HEK293 (cell line): Measurements from ENCODE around the gene KRTAP10-10.

ENCODE experiments used
- CTCF ChIA-PET: fragments of 350-600 bp; formaldehyde crosslinking; extraction: SDS; loops from one replicate; lab custom pipeline; 2021; ENCODE audit warnings: antibody characterized with exemption; lab: Yijun Ruan, JAX
- POLR2A ChIA-PET: fragments of 300-600 bp; formaldehyde crosslinking; extraction: SDS; loops from one replicate; lab custom pipeline; 2020; ENCODE audit warnings: antibody characterized with exemption, inconsistent platforms; lab: Yijun Ruan, JAX
- H3K27ac ChIP-seq: fragments of 200-500 bp; sonication (Bioruptor generic); 2 replicates; pipeline ENCODE4 v1.5.1; 2014; ENCODE audit warnings: low read depth, low read length, control low read depth, inconsistent platforms; ENCODE audit errors: extremely low read depth
- H3K36me3 ChIP-seq, 2 experiments: fragments of 200-500 bp in 1 of 2; sonication (Bioruptor generic) in 1 of 2; 1 replicate in 1 of 2; 2 replicates in 1 of 2; pipeline ENCODE4 v1.5.1; 2014 to 2017; ENCODE audit warnings: inconsistent platforms in 2 of 2, low read length in 2 of 2; ENCODE audit not compliant: control insufficient read depth in 2 of 2, insufficient read depth in 1 of 2
- H3K4me1 ChIP-seq: fragments of 200-500 bp; sonication (Bioruptor generic); 2 replicates; pipeline ENCODE4 v1.5.1; 2014; ENCODE audit warnings: mild to moderate bottlenecking, low read length, inconsistent platforms; ENCODE audit not compliant: control insufficient read depth, insufficient read depth
- H3K4me3 ChIP-seq: 2 replicates; pipeline ENCODE4 v1.5.1; 2011; ENCODE audit warnings: low read depth, mild to moderate bottlenecking, control low read depth, low read length, moderate library complexity
- H3K9me3 ChIP-seq: fragments of 200-500 bp; sonication (Bioruptor generic); 2 replicates; pipeline ENCODE4 v1.5.1; 2014; ENCODE audit warnings: low read depth, low read length, inconsistent platforms; ENCODE audit not compliant: control insufficient read depth, insufficient read depth
- KLF1 ChIP-seq: fragments of 450-650 bp; formaldehyde crosslinking; IDR thresholded peaks from 2 replicates; pipeline ENCODE4 v1.5.1; 2016; ENCODE audit warnings: missing biosample characterization, missing genetic modification characterization
- KLF10 ChIP-seq: fragments of 450-650 bp; IDR thresholded peaks from 2 replicates; pipeline ENCODE4 v1.5.1; 2018; ENCODE audit warnings: missing biosample characterization, mild to moderate bottlenecking, missing genetic modification characterization
- SETDB1 ChIP-seq: IDR thresholded peaks from one replicate; pipeline ENCODE4 v1.6.1; 2017; ENCODE audit warnings: mild to moderate bottlenecking, low read length, moderate library complexity, mixed read lengths; ENCODE audit not compliant: insufficient read length
- WT1 ChIP-seq: fragments of 450-650 bp; formaldehyde crosslinking; IDR thresholded peaks from 2 replicates; pipeline ENCODE4 v1.5.1; 2016; ENCODE audit warnings: missing biosample characterization, missing genetic modification characterization
- ZNF211 ChIP-seq: fragments of 450-650 bp; formaldehyde crosslinking; IDR thresholded peaks from 2 replicates; pipeline ENCODE4 v1.5.1; 2016; ENCODE audit warnings: low read depth, missing biosample characterization, missing genetic modification characterization
- ZNF37A ChIP-seq: fragments of 450-650 bp; IDR thresholded peaks from 2 replicates; pipeline ENCODE4 v1.5.1; 2018; ENCODE audit warnings: missing biosample characterization, missing genetic modification characterization
- ZNF416 ChIP-seq: fragments of 450-650 bp; formaldehyde crosslinking; IDR thresholded peaks from 2 replicates; pipeline ENCODE4 v1.5.1; 2016; ENCODE audit warnings: missing biosample characterization, missing genetic modification characterization
- ZNF48 ChIP-seq: fragments of 450-650 bp; formaldehyde crosslinking; IDR thresholded peaks from 2 replicates; pipeline ENCODE4 v1.5.1; 2016; ENCODE audit warnings: missing biosample characterization, missing genetic modification characterization
- ZNF548 ChIP-seq: fragments of 450-650 bp; formaldehyde crosslinking; IDR thresholded peaks from 2 replicates; pipeline ENCODE4 v1.5.1; 2016; ENCODE audit warnings: missing biosample characterization, missing genetic modification characterization
- ZNF621 ChIP-seq: fragments of 450-650 bp; formaldehyde crosslinking; IDR thresholded peaks from 2 replicates; pipeline ENCODE4 v1.5.1; 2017; ENCODE audit warnings: missing biosample characterization, missing genetic modification characterization
- ZNF670 ChIP-seq: fragments of 450-650 bp; formaldehyde crosslinking; IDR thresholded peaks from 2 replicates; pipeline ENCODE4 v1.5.1; 2016; ENCODE audit warnings: missing biosample characterization, missing genetic modification characterization, low read depth
- ZNF707 ChIP-seq: fragments of 450-650 bp; formaldehyde crosslinking; IDR thresholded peaks from 2 replicates; pipeline ENCODE4 v1.5.1; 2016; ENCODE audit warnings: missing biosample characterization, missing genetic modification characterization
- TF ChIP-seq, protein P1 (sequence below): fragments of 450-650 bp; formaldehyde crosslinking; IDR thresholded peaks from 2 replicates; pipeline ENCODE4 v1.5.1; 2016; ENCODE audit warnings: missing biosample characterization, missing genetic modification characterization
- TF ChIP-seq, protein P2 (sequence below): fragments of 450-650 bp; formaldehyde crosslinking; conservative IDR thresholded peaks from 2 replicates; pipeline ENCODE4 v1.5.1; 2016; ENCODE audit warnings: low read depth, missing biosample characterization, missing genetic modification characterization

The KRTAP10-10 gene

DNA sequence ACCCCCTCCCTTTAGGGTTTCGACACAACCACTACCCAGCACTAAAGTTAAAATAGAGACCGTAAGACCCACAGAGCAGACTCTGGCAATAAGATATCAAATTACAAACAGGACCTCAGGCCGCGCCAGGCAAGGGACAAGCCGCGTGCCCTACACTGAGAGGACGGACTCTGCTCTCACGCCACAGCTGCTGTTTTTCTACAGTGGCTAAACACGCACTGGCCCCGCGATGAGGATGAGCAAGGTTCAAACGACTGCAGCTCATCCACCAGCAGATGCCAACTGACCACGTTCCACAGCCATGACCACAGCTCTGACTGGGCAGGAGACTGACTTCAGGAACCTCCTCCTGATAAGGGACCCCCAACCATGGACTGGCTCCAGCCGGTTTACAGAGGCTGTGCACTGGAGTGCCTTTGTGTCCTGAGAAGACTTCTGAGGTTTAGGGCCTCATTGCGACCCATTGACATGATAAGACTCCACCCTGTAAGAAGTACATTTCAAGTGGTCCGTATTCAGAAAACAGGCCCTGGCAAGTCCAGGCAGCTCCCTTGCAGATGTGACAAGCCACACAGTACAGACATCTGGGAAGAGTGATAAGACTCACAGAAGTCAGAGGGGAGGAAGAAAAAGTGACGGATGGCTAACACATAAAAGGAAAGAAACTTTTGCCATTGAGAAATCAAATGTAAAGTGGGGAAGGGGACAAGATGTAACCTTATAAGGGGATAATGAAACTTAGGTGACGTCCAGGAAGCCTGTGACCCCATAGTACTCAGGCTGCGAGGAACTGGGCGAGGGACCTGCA lies 43.4 kb upstream of the KRTAP10-10 start:
- H3K9me3 ChIP-seq, result no peaks in the 10 kb centered on the region
- ChIA-PET CTCF (no interaction called here), POLR2A (no interaction called here)
- TF ChIP-seq, protein P1, sequence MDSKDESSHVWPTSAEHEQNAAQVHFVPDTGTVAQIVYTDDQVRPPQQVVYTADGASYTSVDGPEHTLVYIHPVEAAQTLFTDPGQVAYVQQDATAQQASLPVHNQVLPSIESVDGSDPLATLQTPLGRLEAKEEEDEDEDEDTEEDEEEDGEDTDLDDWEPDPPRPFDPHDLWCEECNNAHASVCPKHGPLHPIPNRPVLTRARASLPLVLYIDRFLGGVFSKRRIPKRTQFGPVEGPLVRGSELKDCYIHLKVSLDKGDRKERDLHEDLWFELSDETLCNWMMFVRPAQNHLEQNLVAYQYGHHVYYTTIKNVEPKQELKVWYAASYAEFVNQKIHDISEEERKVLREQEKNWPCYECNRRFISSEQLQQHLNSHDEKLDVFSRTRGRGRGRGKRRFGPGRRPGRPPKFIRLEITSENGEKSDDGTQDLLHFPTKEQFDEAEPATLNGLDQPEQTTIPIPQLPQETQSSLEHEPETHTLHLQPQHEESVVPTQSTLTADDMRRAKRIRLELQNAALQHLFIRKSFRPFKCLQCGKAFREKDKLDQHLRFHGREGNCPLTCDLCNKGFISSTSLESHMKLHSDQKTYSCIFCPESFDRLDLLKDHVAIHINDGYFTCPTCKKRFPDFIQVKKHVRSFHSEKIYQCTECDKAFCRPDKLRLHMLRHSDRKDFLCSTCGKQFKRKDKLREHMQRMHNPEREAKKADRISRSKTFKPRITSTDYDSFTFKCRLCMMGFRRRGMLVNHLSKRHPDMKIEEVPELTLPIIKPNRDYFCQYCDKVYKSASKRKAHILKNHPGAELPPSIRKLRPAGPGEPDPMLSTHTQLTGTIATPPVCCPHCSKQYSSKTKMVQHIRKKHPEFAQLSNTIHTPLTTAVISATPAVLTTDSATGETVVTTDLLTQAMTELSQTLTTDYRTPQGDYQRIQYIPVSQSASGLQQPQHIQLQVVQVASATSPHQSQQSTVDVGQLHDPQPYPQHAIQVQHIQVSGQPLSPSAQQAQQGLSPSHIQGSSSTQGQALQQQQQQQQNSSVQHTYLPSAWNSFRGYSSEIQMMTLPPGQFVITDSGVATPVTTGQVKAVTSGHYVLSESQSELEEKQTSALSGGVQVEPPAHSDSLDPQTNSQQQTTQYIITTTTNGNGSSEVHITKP (tag by site-specific recombination), result 0 out of 2 replicates have a peak, but pooled peaks have one; percentile 17
- TF ChIP-seq ZNF670 (tag by site-specific recombination), result peak; percentile 74; the same call in 1 of the 2 replicates
- no peak for TF ChIP-seq ZNF48
- TF ChIP-seq ZNF548 (tag by site-specific recombination), result no peak
- TF ChIP-seq SETDB1, result peak; percentile 20
- H3K4me3 ChIP-seq, result no peak overlapping the region
- no peak overlapping the region for H3K27ac ChIP-seq
- H3K36me3 ChIP-seq, result no peaks in the 10 kb centered on the region
- no peaks in the 10 kb centered on the region for H3K4me1 ChIP-seq

DNA sequence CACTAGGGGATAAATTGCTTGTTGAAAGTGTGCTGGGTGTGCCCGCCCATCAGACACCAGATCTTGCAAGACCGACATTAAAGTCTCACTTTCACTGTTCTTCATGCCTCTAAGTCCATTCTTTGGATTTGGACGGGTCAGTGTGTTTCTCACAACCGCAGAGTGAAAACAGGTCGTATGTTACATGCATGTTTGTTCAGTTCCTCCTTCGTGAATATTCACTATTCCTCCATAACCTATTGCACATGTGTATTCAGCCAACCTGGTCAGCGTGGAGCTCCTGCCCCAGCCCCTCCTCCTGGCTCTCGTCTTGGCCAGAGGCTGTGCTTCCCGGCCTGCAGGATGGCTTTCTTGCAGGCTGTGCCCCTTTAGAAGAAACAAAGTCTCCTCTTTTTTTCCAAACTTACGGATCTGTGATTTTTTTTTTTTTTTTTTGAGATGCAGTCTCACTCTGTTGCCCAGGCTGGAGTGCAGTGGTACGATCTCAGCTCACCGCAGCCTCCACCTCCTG lies 42.7 kb upstream of the KRTAP10-10 start:
- H3K27ac ChIP-seq, result no peak overlapping the region
- CTCF ChIA-PET, result no interaction called here
- POLR2A ChIA-PET, result no interaction called here

DNA sequence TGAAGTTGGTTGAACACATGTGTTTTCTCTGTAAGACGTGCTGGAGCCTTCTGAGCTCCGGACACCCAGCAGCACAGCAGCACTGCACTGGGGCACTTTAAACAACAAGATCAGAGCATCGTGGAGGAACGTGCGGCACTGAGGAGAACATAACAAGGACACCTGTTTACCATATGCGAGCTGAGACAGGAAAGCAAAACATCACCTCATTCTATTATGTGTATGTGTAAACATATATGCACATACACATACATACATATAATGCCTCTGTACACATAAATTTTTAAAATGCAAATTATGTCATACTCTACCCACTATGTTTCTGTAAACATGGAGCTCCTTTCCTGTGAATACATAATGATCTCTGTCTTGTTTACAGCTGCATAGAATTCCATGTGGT lies 41.6 kb upstream of the KRTAP10-10 start:
- Histone ChIP-seq H3K36me3 (no peaks in the 10 kb centered on the region), H3K9me3 (no peaks in the 10 kb centered on the region), H3K4me1 (no peaks in the 10 kb centered on the region), H3K4me3 (no peak overlapping the region), H3K27ac (no peak overlapping the region)
- TF ChIP-seq KLF1 (tag by site-specific recombination) (no peak), ZNF37A (tag by site-specific recombination) (no peak), ZNF416 (no peak), ZNF211 (tag by site-specific recombination) (no peak)
- ChIA-PET CTCF (interaction anchor here (0.6 to 2.0 kb wide), 2 partner anchors 12 to 153 kb away, joined by 5 to 7 read pairs; no protein-coding TSS in a partner anchor), POLR2A (no interaction called here)

More for the DNA sequence above, 42.7 kb upstream of the KRTAP10-10 start:
- Histone ChIP-seq H3K9me3 (no peaks in the 10 kb centered on the region), H3K4me1 (no peaks in the 10 kb centered on the region), H3K36me3 (no peaks in the 10 kb centered on the region)
- TF ChIP-seq KLF1 (tag by site-specific recombination) (0 out of 2 replicates have a peak, but pooled peaks have one; percentile 39), WT1 (tag by site-specific recombination) (no peak)
- TF ChIP-seq, all 188 proteins: peak for 1
- no peak overlapping the region for H3K4me3 ChIP-seq

DNA sequence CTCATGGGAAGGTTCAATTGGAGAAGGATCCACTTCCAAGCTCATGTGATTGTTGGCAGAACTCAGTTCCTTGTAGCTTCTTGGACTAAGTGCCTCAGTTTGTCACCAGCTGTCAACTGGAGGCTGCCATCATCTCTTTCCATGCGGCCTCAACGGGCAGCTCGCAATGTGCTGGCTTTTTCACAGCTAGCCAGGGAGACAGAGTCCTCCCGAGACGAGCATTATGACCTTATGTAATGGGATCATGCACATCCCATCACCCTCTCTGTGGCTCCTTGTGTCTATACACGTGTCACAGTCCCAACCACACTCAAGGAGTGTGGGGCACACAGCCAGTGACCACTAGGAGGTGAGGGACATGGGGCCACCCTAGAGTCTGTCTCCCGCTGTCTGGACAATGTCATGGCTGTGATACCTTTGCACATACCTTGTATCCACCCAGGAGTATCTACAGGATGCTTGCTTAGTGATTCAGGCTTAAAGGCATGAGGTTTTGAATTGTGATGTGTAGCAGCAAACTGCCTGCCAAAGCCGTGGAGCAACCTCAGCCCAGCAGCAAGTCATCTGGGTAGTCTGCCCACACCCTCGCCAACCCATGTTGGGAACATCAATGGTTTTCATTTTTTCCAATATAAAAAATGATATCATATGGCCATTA lies 41.0 kb upstream of the KRTAP10-10 start:
- CTCF ChIA-PET, result interaction anchor here (0.6 to 2.0 kb wide), 4 partner anchors 12 to 296 kb away, joined by 3 to 7 read pairs (median 4); no protein-coding TSS in a partner anchor
- POLR2A ChIA-PET, result no interaction called here
- TF ChIP-seq ZNF707 (tag by site-specific recombination) (no peak), KLF10 (tag by site-specific recombination) (no peak), ZNF621 (tag by site-specific recombination) (no peak)
- TF ChIP-seq, protein P2, sequence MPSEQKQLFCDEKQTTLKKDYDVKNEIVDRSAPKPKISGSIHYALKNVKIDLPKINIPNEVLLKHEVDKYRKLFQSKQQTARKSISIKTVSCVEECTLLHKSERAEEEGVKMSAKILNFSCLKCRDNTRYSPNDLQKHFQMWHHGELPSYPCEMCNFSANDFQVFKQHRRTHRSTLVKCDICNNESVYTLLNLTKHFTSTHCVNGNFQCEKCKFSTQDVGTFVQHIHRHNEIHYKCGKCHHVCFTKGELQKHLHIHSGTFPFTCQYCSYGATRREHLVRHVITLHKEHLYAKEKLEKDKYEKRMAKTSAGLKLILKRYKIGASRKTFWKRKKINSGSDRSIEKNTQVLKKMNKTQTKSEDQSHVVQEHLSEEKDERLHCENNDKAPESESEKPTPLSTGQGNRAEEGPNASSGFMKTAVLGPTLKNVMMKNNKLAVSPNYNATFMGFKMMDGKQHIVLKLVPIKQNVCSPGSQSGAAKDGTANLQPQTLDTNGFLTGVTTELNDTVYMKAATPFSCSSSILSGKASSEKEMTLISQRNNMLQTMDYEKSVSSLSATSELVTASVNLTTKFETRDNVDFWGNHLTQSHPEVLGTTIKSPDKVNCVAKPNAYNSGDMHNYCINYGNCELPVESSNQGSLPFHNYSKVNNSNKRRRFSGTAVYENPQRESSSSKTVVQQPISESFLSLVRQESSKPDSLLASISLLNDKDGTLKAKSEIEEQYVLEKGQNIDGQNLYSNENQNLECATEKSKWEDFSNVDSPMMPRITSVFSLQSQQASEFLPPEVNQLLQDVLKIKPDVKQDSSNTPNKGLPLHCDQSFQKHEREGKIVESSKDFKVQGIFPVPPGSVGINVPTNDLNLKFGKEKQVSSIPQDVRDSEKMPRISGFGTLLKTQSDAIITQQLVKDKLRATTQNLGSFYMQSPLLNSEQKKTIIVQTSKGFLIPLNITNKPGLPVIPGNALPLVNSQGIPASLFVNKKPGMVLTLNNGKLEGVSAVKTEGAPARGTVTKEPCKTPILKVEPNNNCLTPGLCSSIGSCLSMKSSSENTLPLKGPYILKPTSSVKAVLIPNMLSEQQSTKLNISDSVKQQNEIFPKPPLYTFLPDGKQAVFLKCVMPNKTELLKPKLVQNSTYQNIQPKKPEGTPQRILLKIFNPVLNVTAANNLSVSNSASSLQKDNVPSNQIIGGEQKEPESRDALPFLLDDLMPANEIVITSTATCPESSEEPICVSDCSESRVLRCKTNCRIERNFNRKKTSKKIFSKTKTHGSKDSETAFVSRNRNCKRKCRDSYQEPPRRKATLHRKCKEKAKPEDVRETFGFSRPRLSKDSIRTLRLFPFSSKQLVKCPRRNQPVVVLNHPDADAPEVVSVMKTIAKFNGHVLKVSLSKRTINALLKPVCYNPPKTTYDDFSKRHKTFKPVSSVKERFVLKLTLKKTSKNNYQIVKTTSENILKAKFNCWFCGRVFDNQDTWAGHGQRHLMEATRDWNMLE (tag by site-specific recombination), result no peak

More for the DNA sequence above, 41.0 kb upstream of the KRTAP10-10 start:
- Histone ChIP-seq H3K4me3 (no peak overlapping the region), H3K4me1 (no peaks in the 10 kb centered on the region), H3K36me3 (no peaks in the 10 kb centered on the region), H3K27ac (no peak overlapping the region), H3K9me3 (no peaks in the 10 kb centered on the region)
